MM.1S (cell line): Measurements from ENCODE around the gene MBD2.
"Not testable (repeated sequence)": the region's sequence is repeated elsewhere in the genome, so short reads cannot be mapped to it uniquely, and the experiment has no call there.

Experiments used
- DNase-seq: peaks from one replicate; pipeline ENCODE4 v3.0.0-alpha.2; 2015
- H2AFZ ChIP-seq: fragments of 300-600 bp; sonication (generic); 2 replicates; pipeline ENCODE4 v1.6.0; 2016; ENCODE audit warnings: antibody characterized with exemption, low read length
- H3F3A ChIP-seq: fragments of 300-600 bp; sonication (generic); 2 replicates; pipeline ENCODE4 v1.6.1; 2016; ENCODE audit warnings: mild to moderate bottlenecking, antibody characterized with exemption, low read length, moderate library complexity, mixed read lengths; ENCODE audit not compliant: insufficient read depth
- H3K27ac ChIP-seq: fragments of 300-600 bp; sonication (generic); 2 replicates; pipeline ENCODE4 v1.5.1; 2016; ENCODE audit warnings: mild to moderate bottlenecking, low read length
- H3K27me3 ChIP-seq: fragments of 300-600 bp; sonication (generic); replicated peaks from 2 replicates; pipeline ENCODE4 v1.6.0; 2016; ENCODE audit warnings: low read length; ENCODE audit not compliant: insufficient read depth
- H3K36me3 ChIP-seq: fragments of 300-600 bp; sonication (generic); replicated peaks from 2 replicates; pipeline ENCODE4 v1.6.1; 2016; ENCODE audit warnings: mild to moderate bottlenecking, low read length, mixed read lengths; ENCODE audit not compliant: insufficient read depth
- H3K4me1 ChIP-seq: fragments of 300-600 bp; sonication (generic); 2 replicates; pipeline ENCODE4 v1.6.1; 2016; ENCODE audit warnings: low read length, mixed read lengths
- H3K4me2 ChIP-seq: fragments of 300-600 bp; sonication (generic); 2 replicates; pipeline ENCODE4 v1.6.0; 2016; ENCODE audit warnings: low read depth, low read length
- H3K4me3 ChIP-seq: fragments of 300-600 bp; sonication (generic); 2 replicates; pipeline ENCODE4 v1.5.1; 2016; ENCODE audit warnings: low read length, mixed read lengths
- H3K79me2 ChIP-seq: fragments of 300-600 bp; sonication (generic); 2 replicates; pipeline ENCODE4 v1.6.1; 2016; ENCODE audit warnings: mixed run types, low read length, mixed read lengths
- H3K9ac ChIP-seq: fragments of 300-600 bp; sonication (generic); 2 replicates; pipeline ENCODE4 v1.6.1; 2016; ENCODE audit warnings: low read length, mixed read lengths
- H3K9me2 ChIP-seq: fragments of 300-600 bp; sonication (generic); replicated peaks from 2 replicates; pipeline ENCODE4 v1.6.1; 2016; ENCODE audit warnings: mild to moderate bottlenecking, low read length, mixed read lengths; ENCODE audit not compliant: insufficient read depth
- H3K9me3 ChIP-seq: fragments of 300-600 bp; sonication (generic); replicated peaks from 2 replicates; pipeline ENCODE4 v1.6.1; 2016; ENCODE audit warnings: mild to moderate bottlenecking, low read length, mixed read lengths; ENCODE audit not compliant: insufficient read depth
- H4K20me1 ChIP-seq: fragments of 300-600 bp; sonication (generic); 2 replicates; pipeline ENCODE4 v1.6.1; 2016; ENCODE audit warnings: mild to moderate bottlenecking, low read length, moderate library complexity, mixed read lengths; ENCODE audit not compliant: insufficient read depth
- CTCF ChIP-seq: fragments of 300-600 bp; sonication (generic); IDR thresholded peaks from 2 replicates; pipeline ENCODE4 v1.5.1; 2016; ENCODE audit warnings: antibody characterized with exemption, low read length, mixed read lengths
- EZH2 ChIP-seq: fragments of 300-600 bp; sonication (generic); optimal IDR thresholded peaks from 2 replicates; pipeline ENCODE3; 2017; ENCODE audit warnings: low read depth, mild to moderate bottlenecking, antibody characterized with exemption, low read length, mixed read lengths
- EZH2phosphoT487 ChIP-seq: fragments of 300-600 bp; sonication (generic); IDR thresholded peaks from 2 replicates; pipeline ENCODE4 v1.6.1; 2018; ENCODE audit warnings: antibody characterized with exemption, low read length

MBD2 gene

GRCh38 chr18:54129448-54130067, 94.9 kb downstream of the MBD2 start:
- no peak overlapping the region for H3K27ac ChIP-seq
- no peak overlapping the region for H3K4me3 ChIP-seq
- H3K9me2 ChIP-seq = no peaks in the 10 kb centered on the region
- no peaks in the 10 kb centered on the region for H4K20me1 ChIP-seq
- H3K27me3 ChIP-seq = no peaks in the 10 kb centered on the region
- no peak for TF ChIP-seq EZH2phosphoT487
- no peak for TF ChIP-seq CTCF
- TF ChIP-seq EZH2 = no peak
- no peaks in the 10 kb centered on the region for H3F3A ChIP-seq
- DNase-seq = no peak
- no peaks in the 10 kb centered on the region for H3K9me3 ChIP-seq
- H3K9ac ChIP-seq = no peak overlapping the region
- no peaks in the 10 kb centered on the region for H3K36me3 ChIP-seq
- H3K79me2 ChIP-seq = no peaks in the 10 kb centered on the region
- H2AFZ ChIP-seq = no peak overlapping the region
- H3K4me1 ChIP-seq = no peaks in the 10 kb centered on the region
- no peak overlapping the region for H3K4me2 ChIP-seq

GRCh38 chr18:54127759-54128378, 96.6 kb downstream of the MBD2 start:
- Histone ChIP-seq H3K4me1 (no peaks in the 10 kb centered on the region), H3K27ac (no peak overlapping the region), H3K36me3 (no peaks in the 10 kb centered on the region), H4K20me1 (no peaks in the 10 kb centered on the region), H2AFZ (no peak overlapping the region), H3F3A (no peaks in the 10 kb centered on the region), H3K79me2 (no peaks in the 10 kb centered on the region), H3K4me2 (no peak overlapping the region), H3K9me2 (no peaks in the 10 kb centered on the region), H3K9me3 (no peaks in the 10 kb centered on the region), H3K27me3 (no peaks in the 10 kb centered on the region), H3K9ac (no peak overlapping the region), H3K4me3 (no peak overlapping the region)
- TF ChIP-seq CTCF (peak; percentile 69), EZH2 (no peak)
- peak; percentile 47 for DNase-seq

GRCh38 chr18:54125429-54125828, 99.0 kb downstream of the MBD2 start:
- Histone ChIP-seq H4K20me1 (no peaks in the 10 kb centered on the region), H2AFZ (no peak overlapping the region), H3K27me3 (no peaks in the 10 kb centered on the region), H3K79me2 (no peaks in the 10 kb centered on the region), H3K9me3 (no peaks in the 10 kb centered on the region), H3K4me1 (no peaks in the 10 kb centered on the region), H3K36me3 (no peaks in the 10 kb centered on the region), H3K27ac (no peak overlapping the region), H3K4me3 (no peak overlapping the region), H3F3A (no peaks in the 10 kb centered on the region), H3K9me2 (no peaks in the 10 kb centered on the region), H3K9ac (no peak overlapping the region), H3K4me2 (no peak overlapping the region)
- DNase-seq = no peak
- no peak for TF ChIP-seq EZH2
- no peak for TF ChIP-seq CTCF
- TF ChIP-seq EZH2phosphoT487 = no peak

- not testable (repeated sequence) for H2AFZ ChIP-seq, DNase-seq, H3K4me1 ChIP-seq, H3K9me3 ChIP-seq, H4K20me1 ChIP-seq, H3F3A ChIP-seq, H3K36me3 ChIP-seq, H3K9ac ChIP-seq, H3K79me2 ChIP-seq, H3K4me2 ChIP-seq, H3K9me2 ChIP-seq, H3K27me3 ChIP-seq, H3K27ac ChIP-seq, H3K4me3 ChIP-seq
These were observed 100.6 kb downstream of the MBD2 start for GRCh38 chr18:54123720-54124440.
